ENCODE measurements around the gene DPP4.

- TF ChIP-seq CTCF (conservative IDR thresholded peaks at IDR 0.05 in 1 of 2, IDR thresholded peaks at IDR 0.05 in 1 of 2; ENCODE audit: extremely low read depth in 1 of 2, insufficient read depth in 1 of 2, low read depth in 1 of 2, low read length in 2 of 2), result no peak
- no peak for TF ChIP-seq EZH2 (IDR thresholded peaks at IDR 0.05; ENCODE audit: borderline replicate concordance, low read length)
These were observed 20.8 kb downstream of the DPP4 start for GRCh38 chr2:162053066-162053807.

Measured in mammary epithelial cell (primary cell).